Esophagus mucosa (tissue), 1 donor: Measurements from ENCODE around the gene EIF3I. TPM values are rescaled to one million over a fixed set of nuclear protein-coding genes. Genes with fewer than 3 reads are reported as not detected.

ENCODE experiments used
- ATAC-seq: fragments of 200-7000 bp; cut with Tn5 transposase; one replicate; pipeline ENCODE4 v1.9.1; 2020
- total RNA-seq: library from RNA; stranded (reverse); gene quantifications from one replicate; pipeline ENCODE4 v1.2.4, GENCODE V29; 2023
- donor health status: DM: yes; HTN: yes; CAD: no.

The EIF3I gene
- total RNA-seq, 1 donor from 2014 or later = 175 TPM

DNA sequence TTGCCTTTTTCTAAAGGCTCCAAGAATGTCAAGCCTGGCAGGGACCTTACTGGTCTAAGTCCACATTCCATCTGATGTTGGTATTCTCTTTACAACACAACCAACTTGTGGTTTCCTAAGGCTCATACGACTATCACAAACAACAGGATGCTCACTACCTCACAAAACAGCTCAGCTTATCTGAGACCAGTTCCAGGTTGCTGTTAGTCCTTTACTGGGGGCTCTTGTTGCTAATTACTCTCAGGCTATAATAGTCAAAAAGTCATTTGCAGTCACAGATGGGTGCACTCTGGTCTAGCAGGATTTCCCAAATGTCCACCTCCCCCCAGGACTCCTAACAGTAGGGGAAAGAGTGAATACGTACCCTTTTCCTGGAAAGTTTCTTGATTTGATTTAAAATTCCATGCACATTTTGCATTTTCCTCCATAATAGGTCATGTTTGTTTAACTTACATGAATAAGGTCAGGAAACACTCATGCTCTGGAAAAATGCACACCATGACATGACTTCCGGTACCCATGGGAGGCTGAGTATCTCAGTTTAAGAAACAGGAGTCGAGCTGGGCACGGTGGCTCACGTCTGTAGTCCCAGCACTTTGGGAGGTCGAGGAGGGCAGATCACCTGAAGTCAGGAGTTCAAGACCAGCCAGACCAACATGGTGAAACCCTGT, 44.8 kb downstream of the EIF3I start:
- ATAC-seq = no peak

DNA sequence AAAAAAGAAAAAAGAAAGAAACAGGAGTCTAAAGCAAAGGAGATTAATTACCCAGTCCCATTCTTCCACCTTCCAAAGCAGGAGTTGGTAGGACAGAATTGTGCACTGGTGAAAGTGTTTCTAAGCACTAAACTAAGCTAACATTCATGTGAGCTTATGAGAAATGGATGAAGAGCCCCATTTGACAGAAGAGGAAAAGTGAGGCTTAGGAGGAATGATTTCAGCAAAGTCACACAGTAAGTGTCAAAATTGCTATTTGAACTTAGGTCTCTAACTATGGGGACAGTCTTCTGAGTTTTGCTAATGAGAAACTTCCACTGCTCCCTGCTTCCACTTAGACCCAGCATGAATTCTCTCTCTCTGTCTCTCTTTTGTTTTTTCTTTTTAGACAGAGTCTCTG, 47.5 kb downstream of the EIF3I start:
- ATAC-seq = no peak

DNA sequence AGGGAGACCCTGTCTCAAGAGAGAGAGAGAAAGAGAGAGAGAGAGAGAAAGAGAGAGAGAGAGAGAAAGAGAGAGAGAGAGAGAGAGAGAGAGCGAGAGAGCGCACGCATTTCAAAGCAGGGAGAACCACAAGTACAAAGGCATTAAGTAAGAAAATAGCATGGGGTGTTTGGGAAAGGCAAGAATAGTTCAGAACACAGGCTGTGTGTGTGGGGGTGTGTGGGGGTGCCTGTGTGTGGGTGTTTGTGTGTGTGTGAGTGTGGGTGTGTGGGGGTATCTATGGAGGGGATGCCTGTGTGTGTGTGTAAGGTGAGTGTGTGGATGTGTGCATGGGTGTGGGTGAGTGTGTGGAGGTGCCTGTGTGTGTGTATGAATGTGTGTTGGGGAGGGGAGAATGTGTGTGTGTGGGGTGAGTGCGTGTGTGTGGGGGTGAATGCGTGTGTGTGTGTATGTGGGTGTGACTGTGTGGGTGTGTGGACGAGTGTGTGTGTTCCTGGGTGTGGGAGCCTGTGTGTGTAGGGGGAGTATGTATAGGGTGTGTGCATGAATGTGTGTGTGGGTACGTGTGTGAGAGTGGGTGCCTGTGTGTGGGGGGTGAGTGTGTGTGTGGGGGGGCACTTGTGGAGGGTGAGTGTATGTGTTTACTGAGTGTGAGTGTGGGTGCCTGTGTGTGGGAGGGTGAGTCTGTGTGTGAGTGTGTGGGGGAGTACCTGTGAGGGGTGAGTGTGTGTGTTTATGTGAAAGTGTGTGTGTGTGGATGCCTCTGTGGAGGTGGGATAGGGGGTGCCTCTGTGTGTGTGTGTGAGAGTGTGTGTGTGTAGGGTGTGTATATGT, 50.6 kb downstream of the EIF3I start:
- ATAC-seq = no peak

DNA sequence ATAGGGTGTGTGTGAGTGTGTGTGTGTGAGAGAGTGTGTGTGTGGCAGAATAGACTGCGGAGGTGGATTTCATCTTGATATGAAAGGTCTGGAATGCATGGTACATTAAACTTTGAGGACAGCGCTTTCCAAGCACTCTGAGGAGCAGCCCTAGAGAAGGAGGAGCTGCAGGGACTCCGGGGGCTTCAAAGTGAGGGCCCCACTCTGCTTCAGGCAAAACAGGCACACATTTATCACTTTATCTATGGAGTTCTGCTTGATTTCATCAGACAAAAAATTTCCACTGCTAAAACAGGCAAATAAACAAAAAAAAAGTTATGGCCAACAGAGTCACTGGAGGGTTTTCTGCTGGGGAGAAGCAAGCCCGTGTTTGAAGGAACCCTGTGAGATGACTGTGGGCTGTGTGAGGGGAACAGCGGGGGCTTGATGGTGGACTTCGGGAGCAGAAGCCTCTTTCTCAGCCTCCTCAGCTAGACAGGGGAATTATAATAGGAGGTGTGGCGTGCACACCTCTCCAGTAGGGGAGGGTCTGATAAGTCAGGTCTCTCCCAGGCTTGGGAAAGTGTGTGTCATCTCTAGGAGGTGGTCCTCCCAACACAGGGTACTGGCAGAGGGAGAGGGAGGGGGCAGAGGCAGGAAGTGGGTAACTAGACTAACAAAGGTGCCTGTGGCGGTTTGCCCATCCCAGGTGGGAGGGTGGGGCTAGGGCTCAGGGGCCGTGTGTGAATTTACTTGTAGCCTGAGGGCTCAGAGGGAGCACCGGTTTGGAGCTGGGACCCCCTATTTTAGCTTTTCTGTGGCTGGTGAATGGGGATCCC, 51.4 kb downstream of the EIF3I start:
- ATAC-seq = peak; percentile 26

DNA sequence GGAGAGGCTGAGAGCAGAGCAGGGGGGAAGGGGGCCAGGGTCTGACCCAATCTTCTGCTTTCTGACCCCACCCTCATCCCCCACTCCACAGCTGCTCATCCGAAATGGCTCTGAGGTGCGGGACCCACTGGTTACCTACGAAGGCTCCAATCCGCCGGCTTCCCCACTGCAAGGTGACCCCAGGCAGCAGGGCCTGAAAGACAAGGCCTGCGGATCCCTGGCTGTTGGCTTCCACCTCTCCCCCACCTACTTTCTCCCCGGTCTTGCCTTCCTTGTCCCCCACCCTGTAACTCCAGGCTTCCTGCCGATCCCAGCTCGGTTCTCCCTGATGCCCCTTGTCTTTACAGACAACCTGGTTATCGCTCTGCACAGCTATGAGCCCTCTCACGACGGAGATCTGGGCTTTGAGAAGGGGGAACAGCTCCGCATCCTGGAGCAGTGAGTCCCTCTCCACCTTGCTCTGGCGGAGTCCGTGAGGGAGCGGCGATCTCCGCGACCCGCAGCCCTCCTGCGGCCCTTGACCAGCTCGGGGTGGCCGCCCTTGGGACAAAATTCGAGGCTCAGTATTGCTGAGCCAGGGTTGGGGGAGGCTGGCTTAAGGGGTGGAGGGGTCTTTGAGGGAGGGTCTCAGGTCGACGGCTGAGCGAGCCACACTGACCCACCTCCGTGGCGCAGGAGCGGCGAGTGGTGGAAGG, 52.6 kb downstream of the EIF3I start:
- no peak for ATAC-seq

DNA sequence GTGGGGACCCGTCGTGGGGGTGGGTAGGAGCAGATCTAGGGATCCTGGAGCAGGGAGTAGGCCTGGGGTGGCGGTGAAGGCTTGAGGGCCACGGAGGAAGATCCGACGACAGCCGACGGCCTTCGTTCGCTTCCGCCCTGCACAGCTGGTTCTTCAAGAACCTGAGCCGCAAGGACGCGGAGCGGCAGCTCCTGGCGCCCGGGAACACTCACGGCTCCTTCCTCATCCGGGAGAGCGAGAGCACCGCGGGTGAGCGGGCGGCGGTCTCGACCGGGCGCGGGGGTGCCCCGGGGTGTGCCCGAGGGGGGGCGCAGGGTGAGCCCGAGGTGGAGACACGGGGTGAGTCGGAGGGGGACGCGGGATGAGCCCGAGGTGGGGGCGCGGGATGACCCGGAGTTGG, 53.2 kb downstream of the EIF3I start:
- ATAC-seq = peak; percentile 62

DNA sequence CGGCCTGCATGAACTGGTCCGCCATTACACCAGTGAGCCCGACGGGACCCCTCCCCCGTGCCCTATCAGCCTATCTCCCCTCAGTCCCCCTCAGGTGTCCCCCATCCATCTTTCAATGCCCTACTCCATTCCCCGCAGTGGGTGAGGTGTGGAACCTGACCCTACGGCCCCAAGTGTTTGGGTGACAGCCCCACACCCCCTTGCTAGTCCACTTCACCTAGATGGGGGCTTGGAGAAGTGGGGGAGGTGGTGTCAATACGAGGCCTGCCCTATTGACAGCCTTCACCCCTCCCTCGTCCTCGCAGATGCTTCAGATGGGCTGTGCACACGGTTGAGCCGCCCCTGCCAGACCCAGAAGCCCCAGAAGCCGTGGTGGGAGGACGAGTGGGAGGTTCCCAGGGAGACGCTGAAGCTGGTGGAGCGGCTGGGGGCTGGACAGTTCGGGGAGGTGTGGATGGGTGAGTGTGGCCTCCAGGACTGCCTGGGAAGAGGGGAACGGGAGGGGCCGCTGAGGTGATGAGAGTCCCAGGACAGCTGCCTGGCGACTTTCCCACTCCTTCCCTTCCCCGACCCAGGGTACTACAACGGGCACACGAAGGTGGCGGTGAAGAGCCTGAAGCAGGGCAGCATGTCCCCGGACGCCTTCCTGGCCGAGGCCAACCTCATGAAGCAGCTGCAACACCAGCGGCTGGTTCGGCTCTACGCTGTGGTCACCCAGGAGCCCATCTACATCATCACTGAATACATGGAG, 54.0 kb downstream of the EIF3I start:
- no peak for ATAC-seq

Other genes starting within 250 kb of the EIF3I start
- gene KHDRBS1, start 208.5 kb upstream of the EIF3I start, total RNA-seq = 80.6 TPM
- 10.5 TPM for gene TMEM39B, start 149.5 kb upstream of the EIF3I start, total RNA-seq
- 54.1 TPM for gene KPNA6, start 114.4 kb upstream of the EIF3I start, total RNA-seq
- 37.0 TPM for gene TXLNA, start 42.7 kb upstream of the EIF3I start, total RNA-seq
- 1.1 TPM for gene CCDC28B, start 21.8 kb upstream of the EIF3I start, total RNA-seq
- 1.3 TPM for gene IQCC, start 16.7 kb upstream of the EIF3I start, total RNA-seq
- not detected for gene DCDC2B, start 13.3 kb upstream of the EIF3I start, total RNA-seq
- gene TMEM234, start 54 bp upstream of the EIF3I start, total RNA-seq = 11.0 TPM
- gene FAM167B, start 24.8 kb downstream of the EIF3I start, total RNA-seq = 1.5 TPM
- gene LCK, start 28.9 kb downstream of the EIF3I start, total RNA-seq = 1.00 TPM
- 108 TPM for gene HDAC1, start 69.7 kb downstream of the EIF3I start, total RNA-seq
- 10.8 TPM for gene MARCKSL1, start 113.8 kb downstream of the EIF3I start, total RNA-seq
- gene FAM229A, start 140.1 kb downstream of the EIF3I start, total RNA-seq = 2.3 TPM
- 0.52 TPM for gene TSSK3, start 140.1 kb downstream of the EIF3I start, total RNA-seq
- gene BSDC1, start 172.0 kb downstream of the EIF3I start, total RNA-seq = 39.5 TPM
- gene ZBTB8B, start 242.7 kb downstream of the EIF3I start, total RNA-seq = not detected